ENCODE measurements around the gene MYLK.

- no peak for TF ChIP-seq ZC3H4 (CRISPR knock-in tag; IDR thresholded peaks at IDR 0.05; ENCODE audit: borderline replicate concordance)
- TF ChIP-seq ZNF707 (CRISPR knock-in tag; conservative IDR thresholded peaks at IDR 0.05), result no peak
- no peak for TF ChIP-seq ZNF253 (CRISPR knock-in tag; conservative IDR thresholded peaks at IDR 0.05)
- TF ChIP-seq NONO (IDR thresholded peaks at IDR 0.05; ENCODE audit: low read depth in 2 of 2, low read length in 1 of 2), result no peak
- TF ChIP-seq, protein P1, sequence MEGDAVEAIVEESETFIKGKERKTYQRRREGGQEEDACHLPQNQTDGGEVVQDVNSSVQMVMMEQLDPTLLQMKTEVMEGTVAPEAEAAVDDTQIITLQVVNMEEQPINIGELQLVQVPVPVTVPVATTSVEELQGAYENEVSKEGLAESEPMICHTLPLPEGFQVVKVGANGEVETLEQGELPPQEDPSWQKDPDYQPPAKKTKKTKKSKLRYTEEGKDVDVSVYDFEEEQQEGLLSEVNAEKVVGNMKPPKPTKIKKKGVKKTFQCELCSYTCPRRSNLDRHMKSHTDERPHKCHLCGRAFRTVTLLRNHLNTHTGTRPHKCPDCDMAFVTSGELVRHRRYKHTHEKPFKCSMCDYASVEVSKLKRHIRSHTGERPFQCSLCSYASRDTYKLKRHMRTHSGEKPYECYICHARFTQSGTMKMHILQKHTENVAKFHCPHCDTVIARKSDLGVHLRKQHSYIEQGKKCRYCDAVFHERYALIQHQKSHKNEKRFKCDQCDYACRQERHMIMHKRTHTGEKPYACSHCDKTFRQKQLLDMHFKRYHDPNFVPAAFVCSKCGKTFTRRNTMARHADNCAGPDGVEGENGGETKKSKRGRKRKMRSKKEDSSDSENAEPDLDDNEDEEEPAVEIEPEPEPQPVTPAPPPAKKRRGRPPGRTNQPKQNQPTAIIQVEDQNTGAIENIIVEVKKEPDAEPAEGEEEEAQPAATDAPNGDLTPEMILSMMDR (IDR thresholded peaks at IDR 0.05 in 2 of 3, conservative IDR thresholded peaks at IDR 0.05 in 1 of 3; ENCODE audit: insufficient read depth in 2 of 3, low read depth in 1 of 3, low read length in 3 of 3), result no peak
- TF ChIP-seq ZNF830 (CRISPR knock-in tag; IDR thresholded peaks at IDR 0.05), result no peak
- TF ChIP-seq EZH2 (IDR thresholded peaks at IDR 0.05; ENCODE audit: borderline replicate concordance, low read depth, low read length), result no peak
- TF ChIP-seq, protein P2, sequence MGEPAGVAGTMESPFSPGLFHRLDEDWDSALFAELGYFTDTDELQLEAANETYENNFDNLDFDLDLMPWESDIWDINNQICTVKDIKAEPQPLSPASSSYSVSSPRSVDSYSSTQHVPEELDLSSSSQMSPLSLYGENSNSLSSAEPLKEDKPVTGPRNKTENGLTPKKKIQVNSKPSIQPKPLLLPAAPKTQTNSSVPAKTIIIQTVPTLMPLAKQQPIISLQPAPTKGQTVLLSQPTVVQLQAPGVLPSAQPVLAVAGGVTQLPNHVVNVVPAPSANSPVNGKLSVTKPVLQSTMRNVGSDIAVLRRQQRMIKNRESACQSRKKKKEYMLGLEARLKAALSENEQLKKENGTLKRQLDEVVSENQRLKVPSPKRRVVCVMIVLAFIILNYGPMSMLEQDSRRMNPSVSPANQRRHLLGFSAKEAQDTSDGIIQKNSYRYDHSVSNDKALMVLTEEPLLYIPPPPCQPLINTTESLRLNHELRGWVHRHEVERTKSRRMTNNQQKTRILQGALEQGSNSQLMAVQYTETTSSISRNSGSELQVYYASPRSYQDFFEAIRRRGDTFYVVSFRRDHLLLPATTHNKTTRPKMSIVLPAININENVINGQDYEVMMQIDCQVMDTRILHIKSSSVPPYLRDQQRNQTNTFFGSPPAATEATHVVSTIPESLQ (CRISPR knock-in tag; IDR thresholded peaks at IDR 0.05), result no peak
- no peak for TF ChIP-seq ETS1 (conservative IDR thresholded peaks at IDR 0.05; ENCODE audit: control insufficient read depth, low read depth, low read length)
- no peak for TF ChIP-seq HMG20B (CRISPR knock-in tag; IDR thresholded peaks at IDR 0.05)
- no peak for TF ChIP-seq CBFB (CRISPR knock-in tag; IDR thresholded peaks at IDR 0.05)
- TF ChIP-seq BACH1 (tag; IDR thresholded peaks at IDR 0.05), result no peak
Measured at GRCh38 chr3:123759871-123760270, 124.3 kb downstream of the MYLK start.

Data from K562 (cell line).